PFSK-1 (cell line): ENCODE results near the gene THAP11.

Experiments
- FOXP2 ChIP-seq: optimal IDR thresholded peaks from 2 replicates; pipeline ENCODE3; 2011; ENCODE audit warnings: borderline replicate concordance, control low read depth, inconsistent platforms; ENCODE audit not compliant: insufficient read depth; ENCODE audit errors: extremely low read length, extremely low read depth
- POLR2AphosphoS5 ChIP-seq: IDR thresholded peaks from 2 replicates; pipeline ENCODE4 v1.6.1; 2012; ENCODE audit warnings: low read depth, mild to moderate bottlenecking, control low read depth, low read length, moderate library complexity
- SIN3A ChIP-seq: IDR thresholded peaks from 2 replicates; pipeline ENCODE4 v1.6.1; 2012; ENCODE audit warnings: mild to moderate bottlenecking, low read length, moderate library complexity, borderline replicate concordance; ENCODE audit not compliant: insufficient read depth
- TAF1 ChIP-seq: IDR thresholded peaks from 2 replicates; pipeline ENCODE4 v1.6.1; 2012; ENCODE audit warnings: low read length, control low read depth, borderline replicate concordance; ENCODE audit not compliant: insufficient read depth
- TF ChIP-seq, protein P1 (sequence below), 2 experiments: IDR thresholded peaks; 2 replicates each; pipeline versions ENCODE4 v1.6.1 to v1.8.0; 2011 to 2012; ENCODE audit warnings: low read depth in 2 of 2, low read length in 2 of 2, control low read depth in 1 of 2, inconsistent platforms in 1 of 2, mild to moderate bottlenecking in 1 of 2, moderate library complexity in 1 of 2; ENCODE audit not compliant: insufficient read depth in 1 of 2

THAP11 gene

DNA sequence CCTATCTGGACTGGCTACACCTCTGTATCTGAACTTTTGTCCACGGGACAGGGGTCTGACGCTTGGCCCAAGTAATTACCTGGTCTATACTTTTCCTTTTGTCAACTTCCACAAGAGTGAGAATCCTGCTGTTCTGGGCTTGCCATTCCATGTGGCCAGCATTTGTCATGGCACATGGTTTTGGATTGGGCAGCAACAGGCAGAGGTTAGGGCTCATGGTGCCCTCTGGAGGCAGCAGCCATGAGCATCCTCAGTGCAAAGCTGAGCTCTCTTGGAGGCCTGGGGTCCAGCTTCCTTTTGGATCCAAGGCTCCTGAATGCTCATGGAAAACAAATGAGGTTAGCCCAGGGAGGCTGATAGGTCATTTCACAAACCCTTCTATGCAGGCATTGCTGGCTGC lies 23.2 kb downstream of the THAP11 start:
- TF ChIP-seq TAF1 (no peak), SIN3A (no peak), FOXP2 (no peak), POLR2AphosphoS5 (no peak)
- TF ChIP-seq, protein P1, sequence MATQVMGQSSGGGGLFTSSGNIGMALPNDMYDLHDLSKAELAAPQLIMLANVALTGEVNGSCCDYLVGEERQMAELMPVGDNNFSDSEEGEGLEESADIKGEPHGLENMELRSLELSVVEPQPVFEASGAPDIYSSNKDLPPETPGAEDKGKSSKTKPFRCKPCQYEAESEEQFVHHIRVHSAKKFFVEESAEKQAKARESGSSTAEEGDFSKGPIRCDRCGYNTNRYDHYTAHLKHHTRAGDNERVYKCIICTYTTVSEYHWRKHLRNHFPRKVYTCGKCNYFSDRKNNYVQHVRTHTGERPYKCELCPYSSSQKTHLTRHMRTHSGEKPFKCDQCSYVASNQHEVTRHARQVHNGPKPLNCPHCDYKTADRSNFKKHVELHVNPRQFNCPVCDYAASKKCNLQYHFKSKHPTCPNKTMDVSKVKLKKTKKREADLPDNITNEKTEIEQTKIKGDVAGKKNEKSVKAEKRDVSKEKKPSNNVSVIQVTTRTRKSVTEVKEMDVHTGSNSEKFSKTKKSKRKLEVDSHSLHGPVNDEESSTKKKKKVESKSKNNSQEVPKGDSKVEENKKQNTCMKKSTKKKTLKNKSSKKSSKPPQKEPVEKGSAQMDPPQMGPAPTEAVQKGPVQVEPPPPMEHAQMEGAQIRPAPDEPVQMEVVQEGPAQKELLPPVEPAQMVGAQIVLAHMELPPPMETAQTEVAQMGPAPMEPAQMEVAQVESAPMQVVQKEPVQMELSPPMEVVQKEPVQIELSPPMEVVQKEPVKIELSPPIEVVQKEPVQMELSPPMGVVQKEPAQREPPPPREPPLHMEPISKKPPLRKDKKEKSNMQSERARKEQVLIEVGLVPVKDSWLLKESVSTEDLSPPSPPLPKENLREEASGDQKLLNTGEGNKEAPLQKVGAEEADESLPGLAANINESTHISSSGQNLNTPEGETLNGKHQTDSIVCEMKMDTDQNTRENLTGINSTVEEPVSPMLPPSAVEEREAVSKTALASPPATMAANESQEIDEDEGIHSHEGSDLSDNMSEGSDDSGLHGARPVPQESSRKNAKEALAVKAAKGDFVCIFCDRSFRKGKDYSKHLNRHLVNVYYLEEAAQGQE (IDR thresholded peaks at IDR 0.05; ENCODE audit: insufficient read depth in 1 of 2, low read depth in 2 of 2, low read length in 2 of 2) = no peak

DNA sequence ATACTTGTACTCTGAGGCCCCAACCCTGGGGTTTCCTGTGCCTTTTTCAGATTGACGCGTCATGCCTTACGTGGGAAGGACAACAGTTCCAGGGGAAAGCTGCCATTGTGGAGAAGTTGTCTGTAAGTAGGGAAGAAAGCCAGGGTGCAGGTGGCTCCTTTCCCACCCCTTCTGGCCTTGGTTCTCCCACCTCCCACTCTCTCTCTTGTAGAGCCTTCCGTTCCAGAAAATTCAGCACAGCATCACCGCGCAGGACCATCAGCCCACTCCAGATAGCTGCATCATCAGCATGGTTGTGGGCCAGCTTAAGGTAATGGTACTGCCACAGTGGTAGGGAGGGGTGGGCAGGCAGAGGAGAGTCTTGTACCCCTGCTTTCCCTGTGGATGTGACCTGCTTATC lies 26.2 kb downstream of the THAP11 start:
- TF ChIP-seq SIN3A (no peak), POLR2AphosphoS5 (no peak), FOXP2 (no peak), TAF1 (no peak)

DNA sequence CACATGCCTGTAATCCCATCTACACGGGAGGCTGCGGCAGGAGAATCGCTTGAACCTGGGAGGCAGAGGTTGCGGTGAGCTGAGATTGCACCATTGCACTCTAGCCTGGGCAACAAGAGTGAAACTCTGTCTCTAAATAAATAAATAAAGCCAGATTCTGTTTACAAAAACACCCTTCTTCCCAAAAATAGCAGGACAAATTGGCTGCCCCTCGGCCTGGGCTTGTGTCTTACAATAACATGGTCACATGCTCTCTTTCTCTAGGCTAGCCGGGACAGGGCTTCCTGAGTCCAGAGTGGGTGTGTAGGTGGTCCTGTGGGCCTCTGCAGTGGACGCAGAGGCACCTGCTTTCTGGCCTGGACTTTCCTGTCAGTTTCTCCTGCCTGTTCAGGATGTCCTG lies 27.5 kb downstream of the THAP11 start:
- no peak for TF ChIP-seq FOXP2
- no peak for TF ChIP-seq POLR2AphosphoS5
- no peak for TF ChIP-seq TAF1
- TF ChIP-seq SIN3A = no peak
- TF ChIP-seq, protein P1 (IDR thresholded peaks at IDR 0.05; ENCODE audit: insufficient read depth in 1 of 2, low read depth in 2 of 2, low read length in 2 of 2) = no peak

DNA sequence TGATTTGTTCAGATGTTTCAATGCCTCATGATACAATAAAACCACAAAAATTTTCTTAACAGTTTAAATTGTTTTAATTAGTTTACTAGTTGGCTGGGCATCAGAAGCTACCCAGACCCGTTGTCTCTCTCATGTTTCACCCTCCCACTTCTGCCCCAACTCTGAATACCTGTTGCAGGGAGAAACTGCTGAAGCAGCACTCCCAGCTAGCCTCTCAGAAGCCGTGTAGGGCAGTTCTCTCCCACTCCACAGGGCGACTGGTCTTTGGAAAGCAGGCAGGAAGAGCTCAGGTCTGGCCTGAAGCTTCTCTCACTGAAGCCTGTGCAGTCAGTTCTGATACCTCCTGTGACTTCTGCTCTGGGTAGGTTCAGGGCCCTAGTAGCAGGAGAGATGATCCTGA lies 29.1 kb downstream of the THAP11 start:
- TF ChIP-seq FOXP2 (no peak), POLR2AphosphoS5 (no peak), TAF1 (no peak), SIN3A (no peak)
- TF ChIP-seq, protein P1 (IDR thresholded peaks at IDR 0.05; ENCODE audit: insufficient read depth in 1 of 2, low read depth in 2 of 2, low read length in 2 of 2) = no peak

DNA sequence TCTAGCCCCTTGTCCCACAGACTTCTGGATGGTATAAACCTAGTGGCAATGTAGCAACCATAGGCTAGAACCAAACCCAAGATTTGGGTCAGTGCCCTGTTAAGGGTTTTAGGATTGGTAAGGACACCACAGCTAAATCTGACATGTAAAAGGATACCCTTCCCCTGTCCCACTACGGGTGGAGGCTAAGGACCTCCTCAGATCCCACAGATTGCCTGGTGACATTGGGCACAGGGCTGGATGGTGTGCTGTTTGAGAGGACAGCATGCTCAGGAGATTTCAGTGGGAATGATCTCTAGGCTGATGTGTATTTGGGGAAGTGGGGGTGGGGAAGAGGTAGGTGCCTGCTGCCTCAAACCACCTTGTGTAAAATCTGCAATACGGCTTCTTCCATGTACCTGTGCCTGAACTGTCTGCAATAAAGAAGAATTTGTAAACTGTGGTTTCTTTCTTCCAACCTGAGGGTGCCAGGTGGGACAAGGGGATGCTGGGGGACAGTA lies 30.1 kb downstream of the THAP11 start:
- TF ChIP-seq, protein P1 (IDR thresholded peaks at IDR 0.05; ENCODE audit: insufficient read depth in 1 of 2, low read depth in 2 of 2, low read length in 2 of 2) = no peak
- TF ChIP-seq TAF1 (no peak), SIN3A (no peak), FOXP2 (no peak), POLR2AphosphoS5 (no peak)
